Activated CD8-positive, alpha-beta memory T cell treated with anti-CD3 and anti-CD28 coated beads for 48 hours (primary cell): ENCODE measurements around the gene ZNF718.
"Not testable (repeated sequence)": the region's sequence is repeated elsewhere in the genome, so short reads cannot be mapped to it uniquely, and the experiment has no call there.

Experiments
- DNase-seq, 3 experiments: peaks; one replicate each; pipeline ENCODE4 v3.0.0-alpha.2; 2020; ENCODE audit warnings: low read depth in 2 of 3, low spot score in 2 of 3

ZNF718 gene

GRCh38 chr4:147233-147632 is 22.9 kb downstream of the ZNF718 start:
- DNase-seq = no peak

- DNase-seq = no peak
Observed at GRCh38 chr4:161496-162284, 37.4 kb downstream of the ZNF718 start.

GRCh38 chr4:169640-170039 is 45.3 kb downstream of the ZNF718 start:
- not testable (repeated sequence) for DNase-seq

DNA sequence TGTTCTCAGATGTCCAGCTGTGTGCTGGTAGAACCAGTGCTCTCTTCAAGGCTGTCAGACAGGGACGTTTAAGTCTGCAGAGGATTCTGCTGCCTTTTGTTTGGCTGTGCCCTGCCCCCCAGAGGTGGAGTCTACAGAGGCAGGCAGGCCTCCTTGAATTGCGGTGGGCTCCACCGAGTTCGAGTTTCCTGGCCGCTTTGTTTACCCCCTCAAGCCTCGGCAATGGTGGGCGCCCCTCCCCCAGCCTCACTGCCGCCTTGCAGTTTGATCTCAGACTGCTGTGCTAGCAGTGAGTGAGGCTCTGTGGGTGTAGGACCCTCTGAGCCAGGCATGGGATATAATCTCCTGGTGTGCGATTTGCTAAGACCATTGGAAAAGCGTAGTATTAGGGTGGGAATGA is 47.0 kb downstream of the ZNF718 start:
- DNase-seq = not testable (repeated sequence)

- no peak for DNase-seq
Observed at GRCh38 chr4:173666-174314, 49.5 kb downstream of the ZNF718 start.

DNA sequence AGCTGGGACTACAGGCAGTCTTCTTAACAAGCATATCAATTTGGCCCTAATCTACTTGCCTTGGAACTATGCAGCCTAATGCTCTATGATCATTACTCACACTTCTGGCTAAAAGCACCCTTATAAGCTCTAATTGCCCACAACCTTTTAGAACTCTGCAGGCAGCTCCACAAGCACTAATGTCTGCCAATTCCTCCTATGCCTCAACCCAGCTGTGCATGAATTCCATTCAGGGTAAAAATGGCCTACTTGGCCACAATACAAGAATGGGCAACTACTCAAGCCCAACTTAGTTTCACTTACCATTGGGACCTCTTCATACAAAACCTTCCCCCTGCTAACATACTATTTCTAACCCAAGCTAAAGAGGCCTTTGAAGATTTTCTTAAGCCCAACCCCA is 51.7 kb downstream of the ZNF718 start:
- DNase-seq = no peak

DNA sequence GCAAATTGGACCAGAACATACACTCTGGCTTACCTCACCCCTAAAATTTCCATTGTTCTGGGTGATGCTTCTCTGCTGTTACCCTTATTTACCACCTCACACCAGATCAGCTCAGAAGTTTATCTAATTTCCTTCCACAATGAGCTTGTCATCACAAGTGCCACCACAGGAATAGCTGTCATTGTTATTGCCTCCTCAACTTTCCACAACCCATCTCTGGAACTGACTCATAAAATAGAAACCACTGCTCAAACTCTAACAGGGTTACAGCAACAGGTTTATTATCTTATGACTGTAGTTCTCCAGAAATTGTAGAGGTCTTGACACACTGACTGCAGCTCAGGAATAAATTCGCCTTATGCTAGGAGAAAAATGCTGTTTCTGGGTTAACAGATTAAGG is 52.7 kb downstream of the ZNF718 start:
- no peak for DNase-seq

DNA sequence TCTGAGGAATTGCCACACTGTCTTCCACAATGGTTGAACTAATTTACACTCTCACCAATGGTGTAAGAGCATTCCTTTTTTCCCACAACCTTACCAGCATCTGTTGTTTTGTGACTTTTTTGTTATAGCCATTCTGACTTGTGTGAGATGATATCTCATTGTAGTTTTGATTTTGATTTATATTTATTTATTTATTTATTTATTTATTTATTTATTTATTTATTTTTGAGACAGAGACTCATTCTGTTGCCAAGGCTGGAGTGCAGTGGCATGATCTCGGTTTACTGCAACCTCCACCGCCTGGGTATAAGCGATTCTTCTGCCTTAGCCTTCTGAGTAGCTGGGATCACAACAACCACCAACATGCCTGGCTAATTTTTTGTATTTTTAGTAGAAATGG is 57.9 kb downstream of the ZNF718 start:
- DNase-seq = not testable (repeated sequence)

DNA sequence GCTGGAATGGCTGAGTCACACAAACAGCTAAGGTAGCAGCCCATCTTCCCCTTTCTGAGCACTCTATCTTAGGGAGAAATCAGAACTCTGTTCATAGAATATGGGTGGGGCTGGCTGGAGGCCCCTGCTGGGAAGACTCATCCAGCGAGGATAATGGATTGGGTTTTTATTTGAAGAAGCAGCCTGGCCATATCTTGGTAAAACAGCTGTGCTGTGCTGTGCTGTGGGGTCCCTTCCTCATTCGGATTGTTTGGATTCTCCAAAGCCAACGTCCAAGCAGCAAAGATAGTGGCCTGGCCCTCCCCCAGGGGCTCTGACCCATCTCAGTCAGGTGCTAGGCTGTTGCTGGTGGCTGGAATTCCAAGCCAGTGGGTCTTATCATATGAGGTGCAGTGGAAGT is 63.8 kb downstream of the ZNF718 start:
- no peak for DNase-seq

DNA sequence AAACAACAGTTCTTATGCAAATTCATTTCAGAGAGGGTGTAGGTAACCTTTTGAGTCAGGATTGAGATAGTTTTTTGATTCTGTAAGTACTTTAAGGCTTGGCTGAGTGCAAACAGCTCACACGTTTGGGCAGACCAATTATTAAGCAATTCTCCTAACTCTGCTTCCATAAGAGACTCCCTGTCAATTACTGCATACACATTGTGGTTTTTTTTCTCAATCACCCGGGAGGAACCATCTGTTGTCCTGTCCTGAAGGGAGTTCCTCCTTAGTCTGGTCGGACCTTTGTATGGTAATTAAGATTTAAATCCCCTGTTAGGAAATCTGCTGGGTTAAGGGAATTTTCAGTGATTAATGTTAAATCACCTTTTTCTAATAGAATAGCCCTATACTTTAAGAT is 70.9 kb downstream of the ZNF718 start:
- DNase-seq = not testable (repeated sequence)

DNA sequence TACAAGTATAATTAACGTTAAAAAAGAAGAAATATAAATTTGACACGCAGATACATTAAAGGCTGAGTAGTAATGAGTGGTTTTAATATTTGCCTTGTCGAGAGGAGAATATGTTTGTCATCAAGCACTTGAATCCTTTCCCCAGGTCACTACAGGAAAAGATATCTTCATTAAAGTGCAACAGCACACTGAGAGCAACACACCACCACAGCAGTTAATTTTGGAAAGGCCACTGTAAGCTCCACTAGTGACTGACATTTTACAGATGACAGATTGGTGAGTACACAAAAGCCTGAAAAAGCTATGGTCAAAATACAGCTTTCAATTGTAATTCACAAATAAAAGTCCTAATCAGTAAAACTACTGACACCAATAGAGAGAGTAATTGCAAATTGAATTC is 76.6 kb downstream of the ZNF718 start:
- no peak for DNase-seq

DNA sequence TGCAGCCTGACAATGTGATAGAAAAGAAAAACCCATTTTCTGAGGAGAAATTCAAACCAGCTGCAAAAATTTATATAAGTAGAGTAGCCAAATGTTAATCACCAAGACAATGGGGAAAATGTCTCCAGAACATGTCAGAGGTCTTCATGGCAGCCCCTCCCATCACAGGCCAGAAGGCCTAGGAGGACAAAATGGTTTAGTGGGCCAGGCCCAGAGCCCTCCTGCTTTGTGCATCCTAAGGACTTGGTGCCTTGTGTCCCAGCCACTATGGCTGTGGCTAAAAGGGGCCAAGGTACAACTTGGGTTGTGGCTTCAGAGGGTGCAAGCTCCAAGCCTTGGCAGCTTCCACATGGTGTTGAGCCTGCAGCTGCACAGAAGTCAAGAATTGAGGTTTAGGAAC is 78.5 kb downstream of the ZNF718 start:
- DNase-seq = not testable (repeated sequence)

- DNase-seq = no peak
Observed at GRCh38 chr4:205097-205756, 80.9 kb downstream of the ZNF718 start.

DNA sequence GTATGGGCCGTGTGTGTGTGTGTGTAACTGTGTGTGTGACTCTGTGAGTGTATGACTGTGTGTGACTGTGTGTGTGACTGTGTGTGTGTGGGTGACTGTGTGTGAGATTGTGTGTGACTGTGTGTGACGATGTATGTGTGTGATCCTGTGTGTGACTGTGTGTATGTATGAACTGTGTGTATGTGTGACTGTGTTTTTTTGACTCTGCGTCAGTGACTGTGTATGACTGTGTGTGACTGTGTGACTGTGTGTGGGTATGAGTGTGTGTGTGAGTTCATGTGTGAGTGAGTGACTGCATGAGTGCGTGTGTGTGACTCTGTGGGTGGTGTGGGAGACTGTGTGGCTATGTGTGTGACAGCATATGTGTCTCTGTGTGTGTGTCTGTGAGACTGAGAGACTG is 81.8 kb downstream of the ZNF718 start:
- no peak for DNase-seq

GRCh38 chr4:208416-209096 is 84.3 kb downstream of the ZNF718 start:
- DNase-seq = not testable (repeated sequence)

DNA sequence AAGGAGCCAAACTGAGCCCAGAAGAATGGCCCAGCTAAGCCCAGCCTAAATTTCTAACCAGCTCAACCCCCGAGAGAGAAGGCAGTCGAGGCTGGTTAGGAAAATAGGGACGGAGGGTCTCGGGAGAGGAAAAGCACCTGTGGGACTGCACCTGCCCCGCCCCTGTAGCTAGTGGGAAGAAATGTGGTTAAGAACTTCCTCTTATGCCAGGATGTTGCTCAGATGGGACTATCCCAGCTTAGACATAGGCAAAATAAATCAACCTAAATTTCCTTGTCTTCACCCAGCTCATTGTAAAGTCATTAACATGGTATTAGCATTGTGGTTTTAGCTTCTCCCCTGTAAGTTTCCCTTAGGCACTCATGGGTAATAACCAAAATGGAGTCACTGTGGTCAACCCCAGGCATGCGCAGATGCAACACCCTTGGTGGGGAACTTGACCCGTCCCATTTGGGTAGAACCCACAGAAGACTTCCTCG is 86.8 kb downstream of the ZNF718 start:
- no peak for DNase-seq

DNA sequence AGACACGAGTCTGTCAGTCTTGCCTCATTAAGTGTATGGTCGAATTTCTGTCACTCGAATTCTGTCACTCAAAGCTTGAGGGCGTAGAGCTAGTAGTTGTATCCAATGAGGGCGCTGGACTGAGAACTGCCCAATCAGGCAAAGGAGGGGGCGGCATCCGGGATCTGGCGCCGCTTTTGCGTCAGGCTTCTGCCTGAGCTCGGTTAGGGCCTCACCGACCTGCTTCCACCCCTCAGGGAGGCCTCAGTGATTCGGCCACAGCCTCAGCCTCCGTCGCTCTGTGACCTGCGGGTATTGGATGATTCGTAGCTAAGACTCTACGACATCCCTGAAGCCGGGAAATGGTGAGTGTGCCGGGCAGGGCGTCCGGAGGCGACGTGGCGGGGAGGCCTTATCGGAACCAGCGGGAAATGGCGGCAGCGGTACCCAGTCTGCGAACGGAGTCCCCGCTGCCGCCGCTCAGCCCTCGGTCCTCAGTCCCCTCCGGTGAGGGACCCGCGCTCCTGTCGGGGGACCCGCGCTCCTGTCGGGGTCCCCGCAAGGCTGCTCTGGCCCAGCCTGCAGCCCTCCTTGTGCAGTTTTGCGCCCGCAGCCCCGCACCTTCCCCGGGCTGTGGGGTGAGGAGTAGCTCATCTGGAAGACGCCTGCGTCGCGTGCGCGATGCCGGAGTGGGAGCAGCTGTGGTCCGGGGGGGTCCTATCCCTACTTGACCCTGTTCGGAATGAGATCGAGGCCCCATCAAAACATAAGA is 88.3 kb downstream of the ZNF718 start:
- no peak for DNase-seq

DNA sequence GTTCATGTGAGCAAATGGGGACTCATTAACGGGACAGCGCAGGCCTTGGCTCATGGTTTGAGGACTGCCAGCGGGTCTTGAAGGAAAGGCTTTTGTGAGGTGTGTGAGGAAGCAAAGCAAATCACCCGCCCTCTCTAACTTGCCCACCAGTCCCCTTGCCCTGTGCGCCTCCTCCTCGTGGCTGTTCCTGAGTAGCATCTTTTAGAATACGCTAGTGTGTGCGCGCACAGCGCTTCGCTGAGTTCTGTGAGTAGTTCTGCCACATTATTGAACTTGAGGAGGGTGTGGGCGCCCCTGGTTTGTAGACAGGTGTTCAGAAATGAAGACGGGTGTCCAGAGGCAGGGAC is 88.9 kb downstream of the ZNF718 start:
- not testable (repeated sequence) for DNase-seq
